Measurements from ENCODE around the gene SETD6. TPM values are rescaled to one million over a fixed set of nuclear protein-coding genes. Genes with fewer than 3 reads are reported as not detected.

SETD6 gene
- total and polyA plus RNA-seq, 2 of the 13 experiments (the other 11 are each of a cell fraction or from before 2014, with no cell fraction given): 24.0 to 25.7 TPM

DNA sequence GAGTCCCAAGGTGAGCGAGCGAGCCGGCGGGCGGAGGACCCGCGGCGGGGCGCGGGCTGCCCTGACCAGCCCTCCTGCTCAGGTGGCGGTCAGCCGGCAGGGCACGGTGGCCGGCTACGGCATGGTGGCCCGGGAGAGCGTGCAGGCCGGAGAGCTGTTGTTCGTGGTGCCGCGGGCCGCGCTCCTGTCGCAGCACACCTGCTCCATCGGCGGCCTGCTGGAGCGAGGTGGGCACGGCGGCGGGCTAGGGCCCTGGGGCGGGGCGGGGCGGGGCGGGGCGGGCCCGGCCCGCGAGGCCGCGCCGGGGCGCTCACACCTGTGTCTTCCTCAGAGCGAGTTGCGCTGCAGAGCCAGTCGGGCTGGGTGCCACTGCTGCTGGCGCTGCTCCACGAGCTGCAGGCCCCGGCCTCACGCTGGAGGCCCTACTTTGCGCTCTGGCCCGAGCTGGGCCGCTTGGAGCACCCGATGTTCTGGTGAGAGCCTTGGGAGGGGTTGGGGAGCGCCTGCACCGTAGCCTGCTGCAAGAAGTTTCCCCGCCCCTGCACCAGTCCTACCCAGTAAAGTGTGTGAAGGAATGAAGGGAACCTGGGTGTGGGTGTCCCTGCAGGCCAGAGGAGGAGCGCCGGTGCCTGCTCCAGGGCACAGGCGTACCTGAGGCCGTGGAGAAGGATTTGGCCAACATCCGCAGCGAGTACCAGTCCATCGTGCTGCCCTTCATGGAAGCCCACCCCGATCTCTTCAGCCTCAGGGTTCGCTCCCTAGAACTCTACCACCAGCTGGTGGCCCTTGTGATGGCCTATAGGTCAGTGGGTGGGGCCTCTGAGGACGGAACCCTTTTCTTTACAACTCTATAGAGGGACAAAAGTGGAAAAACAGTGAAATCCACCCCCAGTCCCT is 802 bp downstream of the SETD6 start (continued):
- TF ChIP-seq, protein P1, sequence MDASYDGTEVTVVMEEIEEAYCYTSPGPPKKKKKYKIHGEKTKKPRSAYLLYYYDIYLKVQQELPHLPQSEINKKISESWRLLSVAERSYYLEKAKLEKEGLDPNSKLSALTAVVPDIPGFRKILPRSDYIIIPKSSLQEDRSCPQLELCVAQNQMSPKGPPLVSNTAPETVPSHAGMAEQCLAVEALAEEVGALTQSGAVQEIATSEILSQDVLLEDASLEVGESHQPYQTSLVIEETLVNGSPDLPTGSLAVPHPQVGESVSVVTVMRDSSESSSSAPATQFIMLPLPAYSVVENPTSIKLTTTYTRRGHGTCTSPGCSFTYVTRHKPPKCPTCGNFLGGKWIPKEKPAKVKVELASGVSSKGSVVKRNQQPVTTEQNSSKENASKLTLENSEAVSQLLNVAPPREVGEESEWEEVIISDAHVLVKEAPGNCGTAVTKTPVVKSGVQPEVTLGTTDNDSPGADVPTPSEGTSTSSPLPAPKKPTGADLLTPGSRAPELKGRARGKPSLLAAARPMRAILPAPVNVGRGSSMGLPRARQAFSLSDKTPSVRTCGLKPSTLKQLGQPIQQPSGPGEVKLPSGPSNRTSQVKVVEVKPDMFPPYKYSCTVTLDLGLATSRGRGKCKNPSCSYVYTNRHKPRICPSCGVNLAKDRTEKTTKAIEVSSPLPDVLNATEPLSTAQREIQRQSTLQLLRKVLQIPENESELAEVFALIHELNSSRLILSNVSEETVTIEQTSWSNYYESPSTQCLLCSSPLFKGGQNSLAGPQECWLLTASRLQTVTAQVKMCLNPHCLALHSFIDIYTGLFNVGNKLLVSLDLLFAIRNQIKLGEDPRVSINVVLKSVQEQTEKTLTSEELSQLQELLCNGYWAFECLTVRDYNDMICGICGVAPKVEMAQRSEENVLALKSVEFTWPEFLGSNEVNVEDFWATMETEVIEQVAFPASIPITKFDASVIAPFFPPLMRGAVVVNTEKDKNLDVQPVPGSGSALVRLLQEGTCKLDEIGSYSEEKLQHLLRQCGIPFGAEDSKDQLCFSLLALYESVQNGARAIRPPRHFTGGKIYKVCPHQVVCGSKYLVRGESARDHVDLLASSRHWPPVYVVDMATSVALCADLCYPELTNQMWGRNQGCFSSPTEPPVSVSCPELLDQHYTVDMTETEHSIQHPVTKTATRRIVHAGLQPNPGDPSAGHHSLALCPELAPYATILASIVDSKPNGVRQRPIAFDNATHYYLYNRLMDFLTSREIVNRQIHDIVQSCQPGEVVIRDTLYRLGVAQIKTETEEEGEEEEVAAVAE (CRISPR knock-in tag; IDR thresholded peaks at IDR 0.05; ENCODE audit: borderline replicate concordance): no peak
- TF ChIP-seq, protein P2, sequence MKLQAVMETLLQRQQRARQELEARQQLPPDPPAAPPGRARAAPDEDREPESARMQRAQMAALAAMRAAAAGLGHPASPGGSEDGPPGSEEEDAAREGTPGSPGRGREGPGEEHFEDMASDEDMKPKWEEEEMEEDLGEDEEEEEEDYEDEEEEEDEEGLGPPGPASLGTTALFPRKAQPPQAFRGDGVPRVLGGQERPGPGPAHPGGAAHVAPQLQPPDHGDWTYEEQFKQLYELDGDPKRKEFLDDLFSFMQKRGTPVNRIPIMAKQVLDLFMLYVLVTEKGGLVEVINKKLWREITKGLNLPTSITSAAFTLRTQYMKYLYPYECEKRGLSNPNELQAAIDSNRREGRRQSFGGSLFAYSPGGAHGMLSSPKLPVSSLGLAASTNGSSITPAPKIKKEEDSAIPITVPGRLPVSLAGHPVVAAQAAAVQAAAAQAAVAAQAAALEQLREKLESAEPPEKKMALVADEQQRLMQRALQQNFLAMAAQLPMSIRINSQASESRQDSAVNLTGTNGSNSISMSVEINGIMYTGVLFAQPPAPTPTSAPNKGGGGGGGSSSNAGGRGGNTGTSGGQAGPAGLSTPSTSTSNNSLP (IDR thresholded peaks at IDR 0.05; ENCODE audit: low read depth, low read length): no peak
- TF ChIP-seq ZNF660 (CRISPR knock-in tag; IDR thresholded peaks at IDR 0.05; ENCODE audit: borderline replicate concordance, low read depth): no peak
- TF ChIP-seq, protein P3, sequence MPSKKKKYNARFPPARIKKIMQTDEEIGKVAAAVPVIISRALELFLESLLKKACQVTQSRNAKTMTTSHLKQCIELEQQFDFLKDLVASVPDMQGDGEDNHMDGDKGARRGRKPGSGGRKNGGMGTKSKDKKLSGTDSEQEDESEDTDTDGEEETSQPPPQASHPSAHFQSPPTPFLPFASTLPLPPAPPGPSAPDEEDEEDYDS (CRISPR knock-in tag; IDR thresholded peaks at IDR 0.05): no peak
- TF ChIP-seq ZNF260 (CRISPR knock-in tag; IDR thresholded peaks at IDR 0.05; ENCODE audit: borderline replicate concordance, low read depth): no peak
- no peak for TF ChIP-seq SCMH1 (CRISPR knock-in tag; IDR thresholded peaks at IDR 0.05; ENCODE audit: borderline replicate concordance)
- TF ChIP-seq KMT2B (CRISPR knock-in tag; IDR thresholded peaks at IDR 0.05): no peak
- TF ChIP-seq ZNF768 (CRISPR knock-in tag; IDR thresholded peaks at IDR 0.05): peak; percentile 6; the same call in 1 of the 2 replicates
- TF ChIP-seq ZNF777 (CRISPR knock-in tag; IDR thresholded peaks at IDR 0.05): no peak
- TF ChIP-seq ZKSCAN8 (CRISPR knock-in tag; IDR thresholded peaks at IDR 0.05; ENCODE audit: borderline replicate concordance): no peak
- TF ChIP-seq, protein P4, sequence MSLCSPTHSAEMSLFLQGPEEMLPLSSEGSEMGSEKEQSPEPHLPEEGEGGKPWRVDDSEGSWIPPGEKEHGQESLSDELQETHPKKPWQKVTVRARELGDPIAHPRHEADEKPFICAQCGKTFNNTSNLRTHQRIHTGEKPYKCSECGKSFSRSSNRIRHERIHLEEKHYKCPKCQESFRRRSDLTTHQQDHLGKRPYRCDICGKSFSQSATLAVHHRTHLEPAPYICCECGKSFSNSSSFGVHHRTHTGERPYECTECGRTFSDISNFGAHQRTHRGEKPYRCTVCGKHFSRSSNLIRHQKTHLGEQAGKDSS (CRISPR knock-in tag; IDR thresholded peaks at IDR 0.05; ENCODE audit: borderline replicate concordance, low read depth): peak; percentile 11; the same call in 1 of the 2 replicates
- TF ChIP-seq, protein P5, sequence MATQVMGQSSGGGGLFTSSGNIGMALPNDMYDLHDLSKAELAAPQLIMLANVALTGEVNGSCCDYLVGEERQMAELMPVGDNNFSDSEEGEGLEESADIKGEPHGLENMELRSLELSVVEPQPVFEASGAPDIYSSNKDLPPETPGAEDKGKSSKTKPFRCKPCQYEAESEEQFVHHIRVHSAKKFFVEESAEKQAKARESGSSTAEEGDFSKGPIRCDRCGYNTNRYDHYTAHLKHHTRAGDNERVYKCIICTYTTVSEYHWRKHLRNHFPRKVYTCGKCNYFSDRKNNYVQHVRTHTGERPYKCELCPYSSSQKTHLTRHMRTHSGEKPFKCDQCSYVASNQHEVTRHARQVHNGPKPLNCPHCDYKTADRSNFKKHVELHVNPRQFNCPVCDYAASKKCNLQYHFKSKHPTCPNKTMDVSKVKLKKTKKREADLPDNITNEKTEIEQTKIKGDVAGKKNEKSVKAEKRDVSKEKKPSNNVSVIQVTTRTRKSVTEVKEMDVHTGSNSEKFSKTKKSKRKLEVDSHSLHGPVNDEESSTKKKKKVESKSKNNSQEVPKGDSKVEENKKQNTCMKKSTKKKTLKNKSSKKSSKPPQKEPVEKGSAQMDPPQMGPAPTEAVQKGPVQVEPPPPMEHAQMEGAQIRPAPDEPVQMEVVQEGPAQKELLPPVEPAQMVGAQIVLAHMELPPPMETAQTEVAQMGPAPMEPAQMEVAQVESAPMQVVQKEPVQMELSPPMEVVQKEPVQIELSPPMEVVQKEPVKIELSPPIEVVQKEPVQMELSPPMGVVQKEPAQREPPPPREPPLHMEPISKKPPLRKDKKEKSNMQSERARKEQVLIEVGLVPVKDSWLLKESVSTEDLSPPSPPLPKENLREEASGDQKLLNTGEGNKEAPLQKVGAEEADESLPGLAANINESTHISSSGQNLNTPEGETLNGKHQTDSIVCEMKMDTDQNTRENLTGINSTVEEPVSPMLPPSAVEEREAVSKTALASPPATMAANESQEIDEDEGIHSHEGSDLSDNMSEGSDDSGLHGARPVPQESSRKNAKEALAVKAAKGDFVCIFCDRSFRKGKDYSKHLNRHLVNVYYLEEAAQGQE (IDR thresholded peaks at IDR 0.05; ENCODE audit: borderline replicate concordance in 1 of 2, low read depth in 1 of 2, low read length in 2 of 2): no peak
- no peak for TF ChIP-seq FOXK2 (IDR thresholded peaks at IDR 0.05)
- no peak for TF ChIP-seq CCAR2 (optimal IDR thresholded peaks at IDR 0.05; ENCODE audit: low read depth, low read length)
- TF ChIP-seq MLLT10 (CRISPR knock-in tag; IDR thresholded peaks at IDR 0.05): no peak
- TF ChIP-seq SMAD1 (CRISPR knock-in tag; IDR thresholded peaks at IDR 0.05; ENCODE audit: borderline replicate concordance, low read depth): no peak
- TF ChIP-seq ISX (CRISPR knock-in tag; conservative IDR thresholded peaks at IDR 0.05): no peak

Data from HepG2 (cell line).